ENCODE data around the gene SV2C.

DNA sequence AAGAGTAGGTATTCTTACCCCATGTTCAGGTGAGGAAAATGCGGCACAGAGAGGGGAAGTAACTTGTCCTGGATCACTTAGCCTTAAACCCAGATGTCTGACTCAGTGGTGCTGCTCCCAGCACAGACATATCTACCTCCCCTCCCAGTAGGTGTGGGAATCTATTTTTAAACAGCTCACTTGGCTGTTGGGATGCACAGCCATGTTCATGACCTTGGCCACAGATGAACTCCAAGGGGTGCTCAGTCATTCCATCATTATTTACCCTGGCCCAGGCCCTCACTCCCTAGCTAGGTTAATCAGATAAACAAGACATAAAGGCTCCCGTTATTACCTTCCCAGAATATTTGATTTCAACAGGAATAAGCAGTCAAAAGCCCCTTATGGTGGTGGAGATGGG is 231.5 kb downstream of the SV2C start:
- TF ChIP-seq, protein P1, sequence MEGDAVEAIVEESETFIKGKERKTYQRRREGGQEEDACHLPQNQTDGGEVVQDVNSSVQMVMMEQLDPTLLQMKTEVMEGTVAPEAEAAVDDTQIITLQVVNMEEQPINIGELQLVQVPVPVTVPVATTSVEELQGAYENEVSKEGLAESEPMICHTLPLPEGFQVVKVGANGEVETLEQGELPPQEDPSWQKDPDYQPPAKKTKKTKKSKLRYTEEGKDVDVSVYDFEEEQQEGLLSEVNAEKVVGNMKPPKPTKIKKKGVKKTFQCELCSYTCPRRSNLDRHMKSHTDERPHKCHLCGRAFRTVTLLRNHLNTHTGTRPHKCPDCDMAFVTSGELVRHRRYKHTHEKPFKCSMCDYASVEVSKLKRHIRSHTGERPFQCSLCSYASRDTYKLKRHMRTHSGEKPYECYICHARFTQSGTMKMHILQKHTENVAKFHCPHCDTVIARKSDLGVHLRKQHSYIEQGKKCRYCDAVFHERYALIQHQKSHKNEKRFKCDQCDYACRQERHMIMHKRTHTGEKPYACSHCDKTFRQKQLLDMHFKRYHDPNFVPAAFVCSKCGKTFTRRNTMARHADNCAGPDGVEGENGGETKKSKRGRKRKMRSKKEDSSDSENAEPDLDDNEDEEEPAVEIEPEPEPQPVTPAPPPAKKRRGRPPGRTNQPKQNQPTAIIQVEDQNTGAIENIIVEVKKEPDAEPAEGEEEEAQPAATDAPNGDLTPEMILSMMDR (IDR thresholded peaks at IDR 0.05; ENCODE audit: insufficient read depth, low read length, poor library complexity, severe bottlenecking) = no peak
- TF ChIP-seq EZH2phosphoT487 (conservative IDR thresholded peaks at IDR 0.05; ENCODE audit: low read length) = no peak

Measured in SU-DHL-6 (cell line).